HL-60 (cell line): Measurements from ENCODE around the gene EPS15.

Source experiments
- GABPA ChIP-seq: IDR thresholded peaks from 2 replicates; pipeline ENCODE4 v1.6.1; 2012; ENCODE audit warnings: low read depth
- POLR2AphosphoS5 ChIP-seq: IDR thresholded peaks from 2 replicates; pipeline ENCODE4 v1.6.1; 2012; ENCODE audit warnings: low read depth
- REST ChIP-seq: IDR thresholded peaks from 2 replicates; pipeline ENCODE4 v1.6.1; 2012; ENCODE audit warnings: low read depth; ENCODE audit not compliant: insufficient replicate concordance
- SPI1 ChIP-seq: IDR thresholded peaks from 2 replicates; pipeline ENCODE4 v1.6.1; 2012; ENCODE audit warnings: low read depth, mild to moderate bottlenecking, borderline replicate concordance
- TF ChIP-seq, protein P1 (sequence below): IDR thresholded peaks from one replicate; pipeline ENCODE4 v1.5.1; 2011; ENCODE audit warnings: low read length, control low read depth, inconsistent platforms; ENCODE audit not compliant: insufficient read depth

DNA sequence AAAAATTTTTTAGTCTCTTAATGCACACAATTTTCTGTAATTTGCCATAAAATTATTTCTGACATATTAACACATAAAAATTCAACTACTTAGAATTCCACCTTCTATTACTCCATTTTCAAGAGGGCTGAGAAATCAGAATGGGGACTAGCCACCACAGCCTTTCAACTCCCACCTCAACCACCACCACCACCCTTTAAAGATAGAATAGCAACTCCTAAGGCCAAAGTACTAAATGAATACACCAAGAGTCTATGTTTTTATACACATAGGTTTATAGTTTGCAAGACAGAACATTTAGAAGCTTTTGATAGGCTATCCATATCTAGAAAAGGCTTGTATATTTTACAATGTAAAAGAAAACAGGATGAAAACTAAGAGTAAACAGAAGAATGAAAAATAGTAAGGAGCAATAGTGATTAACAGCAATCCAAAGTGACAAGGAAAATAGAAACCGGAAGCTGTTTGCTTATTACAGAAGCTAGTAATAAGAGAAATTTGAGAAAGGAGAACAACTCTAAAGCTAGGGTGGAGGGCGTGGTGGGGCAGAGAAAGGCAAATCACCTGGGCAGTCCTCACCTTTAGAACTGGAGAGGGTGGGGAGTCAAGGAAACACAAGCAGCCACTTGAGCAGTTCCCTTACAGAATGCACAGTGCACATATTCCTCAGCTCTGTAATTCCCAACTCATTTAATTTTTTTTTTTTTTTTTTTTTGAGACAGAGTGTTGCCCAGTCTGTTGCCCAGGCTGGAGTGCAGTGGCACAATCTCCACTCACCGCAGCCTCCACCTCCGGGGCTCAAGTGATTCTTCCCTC, 27.7 kb downstream of the EPS15 start:
- TF ChIP-seq, protein P1, sequence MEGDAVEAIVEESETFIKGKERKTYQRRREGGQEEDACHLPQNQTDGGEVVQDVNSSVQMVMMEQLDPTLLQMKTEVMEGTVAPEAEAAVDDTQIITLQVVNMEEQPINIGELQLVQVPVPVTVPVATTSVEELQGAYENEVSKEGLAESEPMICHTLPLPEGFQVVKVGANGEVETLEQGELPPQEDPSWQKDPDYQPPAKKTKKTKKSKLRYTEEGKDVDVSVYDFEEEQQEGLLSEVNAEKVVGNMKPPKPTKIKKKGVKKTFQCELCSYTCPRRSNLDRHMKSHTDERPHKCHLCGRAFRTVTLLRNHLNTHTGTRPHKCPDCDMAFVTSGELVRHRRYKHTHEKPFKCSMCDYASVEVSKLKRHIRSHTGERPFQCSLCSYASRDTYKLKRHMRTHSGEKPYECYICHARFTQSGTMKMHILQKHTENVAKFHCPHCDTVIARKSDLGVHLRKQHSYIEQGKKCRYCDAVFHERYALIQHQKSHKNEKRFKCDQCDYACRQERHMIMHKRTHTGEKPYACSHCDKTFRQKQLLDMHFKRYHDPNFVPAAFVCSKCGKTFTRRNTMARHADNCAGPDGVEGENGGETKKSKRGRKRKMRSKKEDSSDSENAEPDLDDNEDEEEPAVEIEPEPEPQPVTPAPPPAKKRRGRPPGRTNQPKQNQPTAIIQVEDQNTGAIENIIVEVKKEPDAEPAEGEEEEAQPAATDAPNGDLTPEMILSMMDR = no peak
- TF ChIP-seq POLR2AphosphoS5 (no peak), GABPA (no peak), REST (no peak), SPI1 (no peak)
